ENCODE data around the gene MSLN.

GRCh38 chr16:759110-759910 lies 1.2 kb upstream of the MSLN start:
- TF ChIP-seq CTCF (optimal IDR thresholded peaks at IDR 0.05 in 1 of 3, IDR thresholded peaks at IDR 0.05 in 1 of 3, conservative IDR thresholded peaks at IDR 0.05 in 1 of 3; ENCODE audit: extremely low read depth in 1 of 3, insufficient read depth in 2 of 3, low read length in 3 of 3) (no peak), EZH2 (IDR thresholded peaks at IDR 0.05; ENCODE audit: low read length) (no peak)
